Measurements from ENCODE around the gene SDHA.
"Not testable (repeated sequence)": the region's sequence is repeated elsewhere in the genome, so short reads cannot be mapped to it uniquely, and the experiment has no call there.

Gene SDHA

GRCh38 chr5:230711-231110, 12.6 kb downstream of the SDHA start:
- Histone ChIP-seq H2BK120ac (ENCODE audit: low read depth, low read length) (no peak overlapping the region), H3K4me1 (ENCODE audit: control insufficient read depth in 2 of 2, insufficient read depth in 1 of 2, low read depth in 1 of 2, low read length in 2 of 2) (no peaks in the 10 kb centered on the region), H2BK12ac (ENCODE audit: low read length) (no peak overlapping the region), H3K14ac (ENCODE audit: low read length) (no peak overlapping the region), H3K27ac (replicated peaks; ENCODE audit: low read length) (no peak overlapping the region), H3K36me3 (replicated peaks in 1 of 2; ENCODE audit: control insufficient read depth in 2 of 2, insufficient read depth in 2 of 2, low read length in 2 of 2) (peaks cover 45 to 93% of the 10 kb centered on the region in 2 donors), H4K91ac (ENCODE audit: low read depth, low read length, poor library complexity) (no peak overlapping the region), H2AFZ (ENCODE audit: low read length) (no peak overlapping the region), H4K8ac (ENCODE audit: low read depth, low read length) (no peak overlapping the region), H3K23ac (ENCODE audit: low read depth, low read length, poor library complexity) (no peak overlapping the region), H2BK15ac (ENCODE audit: low read length) (no peak overlapping the region), H3K18ac (ENCODE audit: low read length) (no peak overlapping the region), H2BK5ac (ENCODE audit: low read length) (no peak overlapping the region), H3K4me2 (ENCODE audit: insufficient read depth, low read length, poor library complexity, severe bottlenecking) (no peak overlapping the region), H2AK5ac (ENCODE audit: low read depth, low read length) (no peak overlapping the region), H3K79me1 (ENCODE audit: low read depth, low read length) (peaks cover 5% of the 10 kb centered on the region), H3K4me3 (ENCODE audit: low read length in 2 of 2) (no peak overlapping the region), H3K4ac (ENCODE audit: low read length) (no peak overlapping the region), H3K9ac (ENCODE audit: low read depth, low read length, poor library complexity) (no peak overlapping the region), H3K9me3 (replicated peaks in 1 of 2; ENCODE audit: control insufficient read depth in 2 of 2, insufficient read depth in 1 of 2, low read depth in 1 of 2, low read length in 2 of 2) (no peaks in the 10 kb centered on the region), H3K27me3 (ENCODE audit: control insufficient read depth in 3 of 3, insufficient read depth in 3 of 3, low read depth in 1 of 3, low read length in 3 of 3) (no peaks in the 10 kb centered on the region)
- no CpG with 5 or more reads among the region's 14 CpGs for WGBS, 2 donors (ENCODE audit: extremely low coverage in 2 of 2, insufficient read length in 2 of 2, insufficient replicate concordance in 1 of 2)
- DNase-seq (ENCODE audit: low spot score) = no peak

GRCh38 chr5:231661-232060, 13.5 kb downstream of the SDHA start:
- Histone ChIP-seq H3K4me1 (ENCODE audit: control insufficient read depth in 2 of 2, insufficient read depth in 1 of 2, low read depth in 1 of 2, low read length in 2 of 2) (no peaks in the 10 kb centered on the region), H3K9ac (ENCODE audit: low read depth, low read length, poor library complexity) (no peak overlapping the region), H3K79me1 (ENCODE audit: low read depth, low read length) (no peaks in the 10 kb centered on the region), H3K9me3 (replicated peaks in 1 of 2; ENCODE audit: control insufficient read depth in 2 of 2, insufficient read depth in 1 of 2, low read depth in 1 of 2, low read length in 2 of 2) (no peaks in the 10 kb centered on the region), H3K27me3 (ENCODE audit: control insufficient read depth in 3 of 3, insufficient read depth in 3 of 3, low read depth in 1 of 3, low read length in 3 of 3) (no peaks in the 10 kb centered on the region), H3K36me3 (replicated peaks in 1 of 2; ENCODE audit: control insufficient read depth in 2 of 2, insufficient read depth in 2 of 2, low read length in 2 of 2) (peaks cover 38 to 92% of the 10 kb centered on the region in 2 donors), H3K4ac (ENCODE audit: low read length) (no peak overlapping the region), H3K23ac (ENCODE audit: low read depth, low read length, poor library complexity) (no peak overlapping the region), H3K4me2 (ENCODE audit: insufficient read depth, low read length, poor library complexity, severe bottlenecking) (no peak overlapping the region), H2BK12ac (ENCODE audit: low read length) (no peak overlapping the region), H4K8ac (ENCODE audit: low read depth, low read length) (no peak overlapping the region), H2BK120ac (ENCODE audit: low read depth, low read length) (no peak overlapping the region), H4K91ac (ENCODE audit: low read depth, low read length, poor library complexity) (no peak overlapping the region), H3K18ac (ENCODE audit: low read length) (no peak overlapping the region), H2BK5ac (ENCODE audit: low read length) (no peak overlapping the region), H3K27ac (replicated peaks; ENCODE audit: low read length) (no peak overlapping the region), H2AFZ (ENCODE audit: low read length) (no peak overlapping the region), H2BK15ac (ENCODE audit: low read length) (no peak overlapping the region), H2AK5ac (ENCODE audit: low read depth, low read length) (no peak overlapping the region), H3K4me3 (ENCODE audit: low read length in 2 of 2) (no peak overlapping the region), H3K14ac (ENCODE audit: low read length) (no peak overlapping the region)
- WGBS, 2 donors (ENCODE audit: extremely low coverage in 2 of 2, insufficient read length in 2 of 2, insufficient replicate concordance in 1 of 2) = no CpG with 5 or more reads among the region's 13 CpGs
- DNase-seq (ENCODE audit: low spot score) = no peak

- not testable (repeated sequence) for H4K8ac ChIP-seq (ENCODE audit: low read depth, low read length); H3K9me3 ChIP-seq (replicated peaks in 1 of 2; ENCODE audit: control insufficient read depth in 2 of 2, insufficient read depth in 1 of 2, low read depth in 1 of 2, low read length in 2 of 2); H3K4me1 ChIP-seq (ENCODE audit: control insufficient read depth in 2 of 2, insufficient read depth in 1 of 2, low read depth in 1 of 2, low read length in 2 of 2); H3K4me2 ChIP-seq (ENCODE audit: insufficient read depth, low read length, poor library complexity, severe bottlenecking); H3K18ac ChIP-seq (ENCODE audit: low read length); H3K27ac ChIP-seq (replicated peaks; ENCODE audit: low read length); H4K91ac ChIP-seq (ENCODE audit: low read depth, low read length, poor library complexity); DNase-seq (ENCODE audit: low spot score); H3K4ac ChIP-seq (ENCODE audit: low read length); H3K27me3 ChIP-seq (ENCODE audit: control insufficient read depth in 3 of 3, insufficient read depth in 3 of 3, low read depth in 1 of 3, low read length in 3 of 3); H2BK120ac ChIP-seq (ENCODE audit: low read depth, low read length); H3K4me3 ChIP-seq (ENCODE audit: low read length in 2 of 2); H3K79me1 ChIP-seq (ENCODE audit: low read depth, low read length); H2AFZ ChIP-seq (ENCODE audit: low read length); H2BK5ac ChIP-seq (ENCODE audit: low read length); H2BK12ac ChIP-seq (ENCODE audit: low read length); H3K14ac ChIP-seq (ENCODE audit: low read length); H3K9ac ChIP-seq (ENCODE audit: low read depth, low read length, poor library complexity); H2BK15ac ChIP-seq (ENCODE audit: low read length); H3K23ac ChIP-seq (ENCODE audit: low read depth, low read length, poor library complexity); H2AK5ac ChIP-seq (ENCODE audit: low read depth, low read length)
- WGBS, 2 donors (ENCODE audit: extremely low coverage in 2 of 2, insufficient read length in 2 of 2, insufficient replicate concordance in 1 of 2) = no CpG with 5 or more reads among the region's 20 CpGs
- H3K36me3 ChIP-seq (replicated peaks in 1 of 2; ENCODE audit: control insufficient read depth in 2 of 2, insufficient read depth in 2 of 2, low read length in 2 of 2) = peaks cover 35 to 91% of the 10 kb centered on the region in 2 donors
Observed at GRCh38 chr5:233426-233825, 15.3 kb downstream of the SDHA start.

- no peak overlapping the region for H2BK12ac ChIP-seq (ENCODE audit: low read length)
- no peak overlapping the region for H3K9ac ChIP-seq (ENCODE audit: low read depth, low read length, poor library complexity)
- no peak overlapping the region for H3K23ac ChIP-seq (ENCODE audit: low read depth, low read length, poor library complexity)
- H3K79me1 ChIP-seq (ENCODE audit: low read depth, low read length) = no peaks in the 10 kb centered on the region
- no peak overlapping the region for H2BK15ac ChIP-seq (ENCODE audit: low read length)
- H3K4me3 ChIP-seq (ENCODE audit: low read length in 2 of 2) = no peak overlapping the region
- no peaks in the 10 kb centered on the region for H3K27me3 ChIP-seq (ENCODE audit: control insufficient read depth in 3 of 3, insufficient read depth in 3 of 3, low read depth in 1 of 3, low read length in 3 of 3)
- no peak overlapping the region for H4K8ac ChIP-seq (ENCODE audit: low read depth, low read length)
- no peak overlapping the region for H2AFZ ChIP-seq (ENCODE audit: low read length)
- H2AK5ac ChIP-seq (ENCODE audit: low read depth, low read length) = no peak overlapping the region
- no peak overlapping the region for H2BK5ac ChIP-seq (ENCODE audit: low read length)
- H3K36me3 ChIP-seq (replicated peaks in 1 of 2; ENCODE audit: control insufficient read depth in 2 of 2, insufficient read depth in 2 of 2, low read length in 2 of 2) = peaks cover 33 to 89% of the 10 kb centered on the region in 2 donors
- H3K27ac ChIP-seq (replicated peaks; ENCODE audit: low read length) = no peak overlapping the region
- no peak overlapping the region for H3K4ac ChIP-seq (ENCODE audit: low read length)
- H3K14ac ChIP-seq (ENCODE audit: low read length) = no peak overlapping the region
- DNase-seq (ENCODE audit: low spot score) = no peak
- no peak overlapping the region for H3K18ac ChIP-seq (ENCODE audit: low read length)
- no peak overlapping the region for H4K91ac ChIP-seq (ENCODE audit: low read depth, low read length, poor library complexity)
- H3K9me3 ChIP-seq (replicated peaks in 1 of 2; ENCODE audit: control insufficient read depth in 2 of 2, insufficient read depth in 1 of 2, low read depth in 1 of 2, low read length in 2 of 2) = no peaks in the 10 kb centered on the region
- no CpG with 5 or more reads among the region's 8 CpGs for WGBS, 2 donors (ENCODE audit: extremely low coverage in 2 of 2, insufficient read length in 2 of 2, insufficient replicate concordance in 1 of 2)
- H3K4me1 ChIP-seq (ENCODE audit: control insufficient read depth in 2 of 2, insufficient read depth in 1 of 2, low read depth in 1 of 2, low read length in 2 of 2) = no peaks in the 10 kb centered on the region
- no peak overlapping the region for H3K4me2 ChIP-seq (ENCODE audit: insufficient read depth, low read length, poor library complexity, severe bottlenecking)
- no peak overlapping the region for H2BK120ac ChIP-seq (ENCODE audit: low read depth, low read length)
Observed at GRCh38 chr5:234450-234849, 16.3 kb downstream of the SDHA start.
